Dendritic cell treated with granulocyte-macrophage colony-stimulating factor and Interleukin-4, amounts not matched to agents 40 ng/mL and 50 ng/mL, for 4 days (primary cell): ENCODE data around the gene KCND3.

ENCODE experiments used
- H3K27ac Mint-ChIP-seq: one replicate; pipeline ENCODE4 v1.8.0; 2022; ENCODE audit warnings: mild to moderate bottlenecking, mixed read lengths
- H3K27me3 Mint-ChIP-seq: one replicate; pipeline ENCODE4 v1.8.0; 2022; ENCODE audit warnings: mild to moderate bottlenecking, mixed read lengths
- H3K36me3 Mint-ChIP-seq: one replicate; pipeline ENCODE4 v1.8.0; 2022; ENCODE audit warnings: low read depth, mixed read lengths
- H3K4me1 Mint-ChIP-seq: one replicate; pipeline ENCODE4 v1.8.0; 2022; ENCODE audit warnings: low read depth, mixed read lengths
- H3K4me3 Mint-ChIP-seq: one replicate; pipeline ENCODE4 v1.8.0; 2022; ENCODE audit warnings: mild to moderate bottlenecking, moderate library complexity, mixed read lengths
- H3K9me3 Mint-ChIP-seq: one replicate; pipeline ENCODE4 v1.8.0; 2022; ENCODE audit warnings: mixed read lengths
- intact Hi-C: fragments of 100-400 bp; cut with micrococcal nuclease; formaldehyde crosslinking; loops from one replicate; pipeline ENCODE4 v1.15.0; 2022

The KCND3 gene

DNA sequence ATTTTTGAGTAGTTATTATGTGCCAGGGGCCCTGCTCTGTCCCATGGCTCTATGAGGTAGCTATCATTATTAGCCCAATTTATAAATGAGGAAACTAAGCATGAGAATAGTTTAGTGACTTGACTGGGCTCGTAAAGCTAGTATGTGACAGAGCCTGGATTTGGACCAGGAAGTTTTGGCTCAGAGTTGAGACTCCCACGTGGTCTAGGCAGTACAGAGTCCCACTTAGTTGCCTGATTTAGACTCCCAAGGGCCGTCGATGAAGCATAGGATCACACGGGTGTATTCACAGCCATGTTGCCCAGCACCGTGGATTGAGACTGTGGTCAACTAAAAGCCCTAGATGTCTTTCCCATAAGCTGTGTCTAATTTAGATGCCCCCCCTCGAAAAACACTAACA is 152.1 kb downstream of the KCND3 start:
- H3K4me3 Mint-ChIP-seq, result no peak overlapping the region
- no peak overlapping the region for H3K27ac Mint-ChIP-seq
- peaks cover 4% of the 10 kb centered on the region for H3K27me3 Mint-ChIP-seq

DNA sequence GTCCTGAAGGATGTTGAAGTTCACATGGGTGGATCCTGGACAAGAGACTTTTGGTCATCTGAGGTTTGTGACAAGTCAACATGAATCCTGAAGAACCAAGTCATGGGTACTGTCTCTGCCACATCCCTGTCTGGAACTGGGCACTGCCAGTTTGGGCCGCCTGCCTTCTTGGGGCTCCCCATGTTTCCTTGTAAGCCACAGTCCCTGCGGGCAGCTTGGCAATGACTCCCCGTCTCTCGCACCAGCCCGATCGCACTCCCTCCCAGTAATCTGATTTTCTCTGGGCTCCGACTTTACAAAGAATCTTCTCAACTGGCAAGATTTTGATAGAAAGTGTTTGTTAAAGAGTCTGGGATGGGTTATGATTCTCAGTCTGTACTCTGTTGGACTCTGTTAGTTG is 153.4 kb downstream of the KCND3 start:
- intact Hi-C loops, result no loop called here
- H3K4me3 Mint-ChIP-seq, result no peak overlapping the region
- peaks cover 8% of the 10 kb centered on the region for H3K27me3 Mint-ChIP-seq
- no peaks in the 10 kb centered on the region for H3K4me1 Mint-ChIP-seq
- no peaks in the 10 kb centered on the region for H3K9me3 Mint-ChIP-seq
- no peaks in the 10 kb centered on the region for H3K36me3 Mint-ChIP-seq
- no peak overlapping the region for H3K27ac Mint-ChIP-seq

More for the DNA sequence above, 152.1 kb downstream of the KCND3 start:
- Mint-ChIP-seq H3K9me3 (no peaks in the 10 kb centered on the region), H3K4me1 (no peaks in the 10 kb centered on the region), H3K36me3 (no peaks in the 10 kb centered on the region)
- intact Hi-C loops, result no loop called here

DNA sequence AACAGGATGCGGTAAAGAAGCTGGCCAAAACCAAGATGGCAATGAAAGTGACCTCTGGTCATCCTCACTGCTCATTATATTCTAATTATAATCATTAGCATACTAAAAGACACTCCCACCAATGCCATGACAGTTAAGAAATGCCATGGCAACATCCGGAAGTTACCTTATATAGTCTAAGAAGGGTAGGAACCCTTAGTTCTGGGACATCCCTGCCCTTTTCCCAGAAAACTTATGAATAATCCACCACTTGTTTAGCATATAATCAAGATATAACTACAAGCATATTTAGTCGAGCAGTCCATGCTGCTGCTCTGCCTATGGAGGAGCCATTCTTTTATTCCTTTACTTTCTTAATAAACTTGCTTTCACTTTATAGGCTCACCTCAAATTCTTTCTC is 154.0 kb downstream of the KCND3 start:
- no peaks in the 10 kb centered on the region for H3K36me3 Mint-ChIP-seq
- no peak overlapping the region for H3K27ac Mint-ChIP-seq
- H3K9me3 Mint-ChIP-seq, result no peaks in the 10 kb centered on the region
- intact Hi-C loops, result no loop called here
- peaks cover 8% of the 10 kb centered on the region for H3K27me3 Mint-ChIP-seq
- H3K4me3 Mint-ChIP-seq, result no peak overlapping the region
- H3K4me1 Mint-ChIP-seq, result no peaks in the 10 kb centered on the region

DNA sequence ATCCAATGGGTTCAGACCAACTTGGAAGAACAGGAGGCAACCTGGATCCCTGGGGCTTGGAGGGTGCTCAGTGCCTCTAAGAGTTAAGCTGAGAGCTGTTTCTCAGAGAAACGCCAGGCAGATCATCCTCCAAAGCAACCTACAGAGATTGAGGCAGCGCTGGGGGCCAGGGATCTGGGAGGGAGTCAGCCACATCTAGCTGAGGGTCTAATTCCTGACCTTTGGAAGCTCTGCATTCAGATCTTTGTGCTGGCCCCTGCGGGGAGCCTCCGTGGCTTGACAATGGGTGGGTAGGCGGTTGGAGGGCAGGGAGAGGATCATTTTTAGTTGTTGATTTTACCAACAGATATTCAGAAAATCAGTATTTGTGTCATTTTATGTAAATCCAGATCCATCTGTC is 154.5 kb downstream of the KCND3 start:
- Mint-ChIP-seq H3K27me3 (peaks cover 11% of the 10 kb centered on the region), H3K4me3 (no peak overlapping the region)
- intact Hi-C loops, result no loop called here

DNA sequence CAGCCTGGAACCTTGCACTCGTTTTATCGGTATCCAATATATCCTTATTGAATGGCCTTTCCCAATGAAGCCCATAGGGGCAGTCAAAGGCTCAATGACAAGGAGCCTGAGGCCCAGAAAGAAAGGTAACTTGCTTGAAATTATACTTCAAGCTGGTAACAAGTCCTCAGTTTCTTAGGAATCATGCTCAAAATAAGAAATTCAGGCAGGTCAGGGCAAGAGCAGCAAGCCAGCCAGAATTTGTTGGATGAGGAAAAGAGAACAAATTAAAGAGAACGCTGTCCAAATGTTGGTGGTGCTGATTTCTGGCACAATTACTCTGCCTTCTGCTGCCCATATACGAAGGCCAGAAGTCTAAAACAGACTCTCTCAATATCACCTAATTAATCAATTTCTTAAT is 156.1 kb downstream of the KCND3 start:
- intact Hi-C loops, result no loop called here
- peaks cover 15% of the 10 kb centered on the region for H3K27me3 Mint-ChIP-seq
- H3K4me3 Mint-ChIP-seq, result no peak overlapping the region
- no peak overlapping the region for H3K27ac Mint-ChIP-seq
- no peaks in the 10 kb centered on the region for H3K9me3 Mint-ChIP-seq
- no peaks in the 10 kb centered on the region for H3K4me1 Mint-ChIP-seq
- H3K36me3 Mint-ChIP-seq, result no peaks in the 10 kb centered on the region

More for the DNA sequence above, 154.5 kb downstream of the KCND3 start:
- Mint-ChIP-seq H3K9me3 (no peaks in the 10 kb centered on the region), H3K36me3 (no peaks in the 10 kb centered on the region), H3K4me1 (no peaks in the 10 kb centered on the region), H3K27ac (no peak overlapping the region)

DNA sequence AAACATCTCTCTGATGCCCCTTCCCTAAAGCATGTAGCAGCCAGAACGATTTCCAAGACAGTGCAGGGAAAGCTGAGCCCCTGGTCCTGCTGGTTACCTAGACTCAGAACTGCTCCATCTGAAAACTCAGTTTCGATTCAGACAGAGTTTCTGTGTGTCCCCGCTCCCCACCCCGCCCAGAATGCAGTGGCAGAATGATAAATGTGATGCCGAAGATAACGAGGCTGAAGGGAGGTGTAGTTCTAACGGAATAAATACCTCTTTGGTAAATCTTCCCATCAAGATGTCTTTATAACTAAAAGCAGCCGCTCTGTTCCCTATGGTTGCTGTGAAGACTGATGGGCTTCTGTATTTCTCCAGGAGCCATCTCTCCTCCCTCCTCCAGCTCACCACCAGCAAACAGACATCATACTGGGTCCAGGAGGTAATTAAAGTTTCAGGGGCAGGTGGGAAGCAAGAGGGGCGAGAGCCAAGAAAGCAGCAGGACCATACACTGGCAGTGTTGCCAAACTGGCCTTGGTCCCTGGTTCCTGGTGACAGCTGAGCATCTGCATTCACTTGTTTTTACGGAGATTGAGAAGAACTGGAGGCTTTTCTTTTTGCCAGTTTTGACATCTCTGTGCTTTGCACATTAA is 156.8 kb downstream of the KCND3 start:
- no peaks in the 10 kb centered on the region for H3K4me1 Mint-ChIP-seq
- intact Hi-C loops, result no loop called here
- H3K36me3 Mint-ChIP-seq, result no peaks in the 10 kb centered on the region
- no peak overlapping the region for H3K4me3 Mint-ChIP-seq
- peaks cover 15% of the 10 kb centered on the region for H3K27me3 Mint-ChIP-seq
- H3K27ac Mint-ChIP-seq, result no peak overlapping the region
- H3K9me3 Mint-ChIP-seq, result no peaks in the 10 kb centered on the region

DNA sequence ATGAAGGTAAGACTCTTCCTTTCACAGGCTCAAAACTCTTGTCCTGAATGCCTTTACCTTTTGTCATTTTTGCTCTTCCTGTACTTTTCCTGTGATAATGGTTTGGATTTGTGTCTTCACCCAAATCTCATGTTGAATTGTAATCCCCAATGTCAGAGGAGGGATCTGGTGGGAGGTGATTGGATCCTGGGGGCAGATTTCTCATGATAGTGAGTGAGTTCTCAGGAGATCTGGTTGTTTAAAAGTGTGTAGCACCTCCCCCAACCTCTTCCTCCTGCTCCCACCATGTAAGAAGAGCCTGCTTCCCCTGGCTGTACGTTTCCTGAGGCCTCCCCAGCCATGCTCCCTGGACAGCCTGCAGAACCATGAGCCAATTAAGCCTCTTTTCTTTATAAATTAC is 158.3 kb downstream of the KCND3 start:
- Mint-ChIP-seq H3K36me3 (no peaks in the 10 kb centered on the region), H3K27me3 (peaks cover 16% of the 10 kb centered on the region), H3K27ac (no peak overlapping the region), H3K4me3 (no peak overlapping the region), H3K4me1 (no peaks in the 10 kb centered on the region), H3K9me3 (no peaks in the 10 kb centered on the region)
- intact Hi-C loops, result no loop called here

DNA sequence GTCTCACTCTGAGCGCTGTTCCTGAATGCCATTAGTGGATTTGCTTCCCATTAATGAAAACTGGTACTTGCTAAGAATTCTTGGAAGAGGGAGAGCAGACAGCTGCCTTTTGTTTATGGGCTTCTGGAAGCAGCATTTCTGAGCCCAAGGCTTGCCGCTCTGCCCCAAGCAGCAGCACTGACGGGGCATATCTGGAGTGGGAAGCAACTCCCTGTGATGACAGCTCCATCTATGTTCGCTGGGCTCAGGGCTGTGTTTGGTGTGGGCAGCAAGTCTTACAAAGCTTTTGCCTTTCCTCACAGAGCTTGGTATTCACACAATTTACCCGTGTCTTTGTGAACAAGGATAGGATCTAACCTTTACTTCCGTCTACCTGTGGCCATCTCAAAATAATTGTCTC is 161.5 kb downstream of the KCND3 start:
- Mint-ChIP-seq H3K4me1 (no peaks in the 10 kb centered on the region), H3K27me3 (peaks cover 20% of the 10 kb centered on the region), H3K9me3 (no peaks in the 10 kb centered on the region), H3K36me3 (no peaks in the 10 kb centered on the region), H3K27ac (no peak overlapping the region), H3K4me3 (no peak overlapping the region)
- intact Hi-C loops, result no loop called here

DNA sequence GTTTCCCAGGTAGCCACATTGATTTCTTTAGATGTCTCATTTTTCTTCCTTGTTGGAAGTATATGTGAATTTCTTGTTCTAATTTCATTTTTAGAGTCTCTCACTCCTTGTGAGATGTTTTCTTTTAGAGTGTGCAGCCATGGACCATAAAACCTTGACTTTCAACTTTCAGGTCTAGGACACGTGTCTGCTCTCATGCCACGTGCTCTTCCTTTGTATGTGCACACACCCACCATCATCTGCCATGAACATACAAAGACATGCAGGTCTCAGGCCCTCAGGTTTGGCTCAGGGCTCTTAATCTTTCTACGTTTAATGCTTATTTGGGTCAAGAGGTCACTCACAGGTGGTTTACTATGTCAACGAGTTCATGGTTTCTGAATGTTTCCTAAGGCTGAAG is 163.2 kb downstream of the KCND3 start:
- no peak overlapping the region for H3K27ac Mint-ChIP-seq
- H3K9me3 Mint-ChIP-seq, result no peaks in the 10 kb centered on the region
- no peaks in the 10 kb centered on the region for H3K4me1 Mint-ChIP-seq
- intact Hi-C loops, result no loop called here
- H3K36me3 Mint-ChIP-seq, result no peaks in the 10 kb centered on the region
- H3K27me3 Mint-ChIP-seq, result peaks cover 18% of the 10 kb centered on the region
- H3K4me3 Mint-ChIP-seq, result no peak overlapping the region

DNA sequence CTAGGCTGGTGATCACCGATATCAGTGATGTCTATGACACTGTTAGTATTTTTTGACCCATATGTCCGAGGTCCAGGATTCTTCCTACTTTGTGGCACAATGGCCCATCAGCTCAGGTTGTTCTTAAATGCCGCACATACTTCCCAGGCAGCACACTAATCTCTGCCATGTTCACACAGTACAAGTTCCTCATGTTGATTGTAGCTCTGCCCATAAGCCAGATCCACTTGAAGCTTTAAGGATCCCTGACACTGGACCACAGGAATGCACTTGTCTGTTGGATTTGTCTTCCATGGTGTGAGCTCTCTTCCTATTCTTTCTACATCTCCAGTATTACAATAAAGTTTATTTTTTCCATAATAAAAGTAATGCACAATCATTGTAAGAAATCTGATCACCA is 164.3 kb downstream of the KCND3 start:
- Mint-ChIP-seq H3K36me3 (no peaks in the 10 kb centered on the region), H3K9me3 (no peaks in the 10 kb centered on the region), H3K4me3 (no peak overlapping the region), H3K27ac (no peak overlapping the region), H3K27me3 (peaks cover 15% of the 10 kb centered on the region), H3K4me1 (no peaks in the 10 kb centered on the region)
- intact Hi-C loops, result no loop called here

DNA sequence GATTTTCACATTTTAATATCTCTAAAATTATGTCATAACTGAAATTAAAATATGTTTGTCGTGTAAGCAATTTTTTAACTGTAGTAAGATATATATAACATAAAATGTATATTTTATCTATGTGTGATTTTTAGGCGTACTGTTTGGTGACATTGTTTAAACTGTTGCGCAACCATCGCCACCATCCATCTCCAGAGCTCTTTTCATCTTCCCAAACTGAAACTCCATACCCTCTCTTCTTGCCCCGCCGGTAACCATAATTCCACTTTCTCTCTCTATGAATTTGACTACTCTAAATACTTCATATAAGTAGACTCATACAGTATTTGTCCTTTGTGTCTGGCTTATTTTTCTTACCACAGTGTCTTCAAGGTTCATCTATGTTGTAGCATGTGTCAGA is 167.3 kb downstream of the KCND3 start:
- Mint-ChIP-seq H3K4me3 (no peak overlapping the region), H3K36me3 (no peaks in the 10 kb centered on the region), H3K9me3 (no peaks in the 10 kb centered on the region), H3K27me3 (peaks cover 17% of the 10 kb centered on the region), H3K27ac (no peak overlapping the region), H3K4me1 (no peaks in the 10 kb centered on the region)
- intact Hi-C loops, result no loop called here

DNA sequence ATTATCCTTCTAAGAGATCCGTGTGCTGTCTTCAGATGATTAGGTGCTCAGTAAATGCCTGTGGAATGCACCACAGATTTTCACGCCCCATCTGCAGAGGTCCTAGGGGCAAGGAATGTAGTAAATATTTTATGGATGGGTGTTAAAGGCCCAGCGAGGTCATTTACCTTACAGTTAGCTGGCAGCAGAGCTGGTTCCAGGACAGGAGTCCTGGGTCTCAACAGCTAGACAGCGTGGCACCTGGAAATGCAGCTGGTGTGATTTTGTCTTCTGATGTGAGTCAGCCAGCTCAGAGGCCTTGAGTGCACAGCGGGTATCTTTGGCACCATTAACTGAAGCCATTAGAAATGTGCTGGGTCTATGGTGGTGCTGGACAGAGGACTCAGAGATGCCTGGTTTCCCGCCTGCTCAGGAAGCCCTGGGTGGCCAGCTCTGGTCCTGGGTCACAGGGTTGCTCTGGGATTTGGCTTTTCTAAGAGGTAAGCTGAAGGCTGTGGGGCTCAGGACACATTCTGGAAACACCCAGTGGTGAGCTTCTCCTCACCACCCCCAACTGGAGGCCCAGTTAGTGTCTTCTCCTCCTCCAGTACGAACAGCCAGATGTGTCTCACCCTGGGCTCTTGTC is 168.2 kb downstream of the KCND3 start:
- Mint-ChIP-seq H3K4me3 (no peak overlapping the region), H3K27me3 (peaks cover 16% of the 10 kb centered on the region)
- intact Hi-C loops, result no loop called here

DNA sequence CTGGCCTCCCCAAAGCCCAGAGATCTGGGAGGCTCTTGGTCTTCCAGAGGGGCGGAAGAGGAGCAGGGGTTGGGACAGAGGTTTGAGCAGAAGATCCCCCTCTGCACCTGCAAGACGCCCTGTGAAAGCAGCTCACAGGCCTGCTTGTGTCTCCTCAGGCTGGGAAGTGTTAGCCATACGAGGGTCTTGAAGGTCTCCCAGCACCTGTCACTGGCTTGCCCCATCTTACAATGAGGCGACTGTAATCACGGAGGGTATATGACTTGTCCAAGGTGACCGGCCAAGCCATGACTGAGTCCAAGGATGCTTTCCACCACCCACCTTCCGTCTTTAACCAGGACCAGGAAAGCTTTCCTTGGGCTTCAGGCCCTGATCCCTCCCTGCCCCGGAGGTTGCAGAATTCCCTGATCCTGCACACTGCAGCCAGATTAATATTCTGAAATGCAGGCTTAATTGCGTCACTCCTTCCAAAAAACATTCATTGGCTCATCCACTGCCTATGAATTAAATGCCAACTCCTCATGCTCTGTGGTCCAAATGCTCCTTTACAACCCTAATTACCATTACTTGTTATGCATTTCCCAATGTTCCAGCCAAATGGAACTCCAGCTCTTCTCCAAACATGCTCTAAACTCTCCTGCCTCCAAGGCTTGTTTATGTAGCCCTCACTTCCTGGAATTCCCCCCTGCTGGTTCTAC is 169.8 kb downstream of the KCND3 start:
- Mint-ChIP-seq H3K4me3 (no peak overlapping the region), H3K27ac (no peak overlapping the region), H3K36me3 (no peaks in the 10 kb centered on the region), H3K27me3 (peaks cover 15% of the 10 kb centered on the region), H3K9me3 (no peaks in the 10 kb centered on the region), H3K4me1 (no peaks in the 10 kb centered on the region)
- intact Hi-C loops, result no loop called here

More for the DNA sequence above, 168.2 kb downstream of the KCND3 start:
- Mint-ChIP-seq H3K9me3 (no peaks in the 10 kb centered on the region), H3K36me3 (no peaks in the 10 kb centered on the region), H3K4me1 (no peaks in the 10 kb centered on the region), H3K27ac (no peak overlapping the region)

DNA sequence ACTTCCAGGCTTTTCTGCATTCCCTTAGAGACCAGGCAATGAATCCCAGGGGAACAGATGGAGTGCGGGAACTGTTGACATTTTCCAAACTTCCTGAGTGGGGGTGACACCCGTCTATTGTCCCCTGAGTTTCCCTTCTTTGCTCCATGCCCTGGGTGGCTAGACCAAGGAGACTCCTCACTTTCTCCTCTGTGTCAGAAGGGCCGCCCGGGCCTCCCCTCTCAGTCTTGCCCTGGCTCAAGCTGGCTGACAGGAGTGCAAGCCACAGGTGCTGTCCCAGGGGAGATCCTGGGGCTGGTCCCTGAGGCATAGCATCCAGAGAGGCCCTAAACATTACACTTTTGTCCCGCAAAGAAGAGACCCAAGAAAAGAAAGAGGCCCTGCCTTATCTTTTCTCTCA is 170.9 kb downstream of the KCND3 start:
- Mint-ChIP-seq H3K27ac (no peak overlapping the region), H3K9me3 (no peaks in the 10 kb centered on the region)

More for the DNA sequence above, 170.9 kb downstream of the KCND3 start:
- intact Hi-C loops, result no loop called here
- Mint-ChIP-seq H3K27me3 (peaks cover 10% of the 10 kb centered on the region), H3K36me3 (no peaks in the 10 kb centered on the region), H3K4me3 (no peak overlapping the region), H3K4me1 (no peaks in the 10 kb centered on the region)
